A673 (cell line): ENCODE results near the gene SYVN1. TPM values are rescaled to one million over a fixed set of nuclear protein-coding genes. Genes with fewer than 3 reads are reported as not detected.

Source experiments
- BruUV-seq: library from RNA; stranded (reverse); fragments of 400-500 nt; replicated peaks from 2 replicates; lab custom pipeline; 2021; lab: Mats Ljungman, UMichigan
- CTCF ChIA-PET: fragments of 300-600 bp; sonication (Branson Sonifier 250); formaldehyde crosslinking; loops from one replicate; lab custom pipeline; 2022; ENCODE audit warnings: antibody characterized with exemption; lab: Charles Lee
- POLR2A ChIA-PET: fragments of 300-600 bp; sonication (Branson Sonifier 250); formaldehyde crosslinking; loops from one replicate; lab custom pipeline; 2022; ENCODE audit warnings: antibody characterized with exemption; ENCODE audit not compliant: low non-redundant PET; lab: Charles Lee
- DNase-seq: peaks from one replicate; pipeline ENCODE4 v3.0.0-alpha.2; 2015; ENCODE audit warnings: low spot score
- H3K27ac ChIP-seq: fragments of 200-600 bp; sonication (generic); 2 replicates; pipeline ENCODE4 v1.5.1; 2016; ENCODE audit warnings: mixed run types, low read depth, mild to moderate bottlenecking, mixed read lengths, antibody characterized with exemption, low read length; ENCODE audit not compliant: poor library complexity, severe bottlenecking
- H3K27me3 ChIP-seq: fragments of 200-600 bp; sonication (generic); replicated peaks from 2 replicates; pipeline ENCODE4 v1.6.1; 2017; ENCODE audit warnings: mixed run types, low read depth, mild to moderate bottlenecking, mixed read lengths, antibody characterized with exemption, low read length; ENCODE audit not compliant: insufficient read depth, poor library complexity
- H3K36me3 ChIP-seq: fragments of 200-600 bp; sonication (generic); 2 replicates; pipeline ENCODE4 v1.6.1; 2016; ENCODE audit warnings: mixed run types, mild to moderate bottlenecking, mixed read lengths, antibody characterized with exemption, low read length; ENCODE audit not compliant: insufficient read depth, poor library complexity, severe bottlenecking
- H3K4me1 ChIP-seq: fragments of 200-600 bp; sonication (generic); 2 replicates; pipeline ENCODE4 v1.6.1; 2017; ENCODE audit warnings: mixed run types, mild to moderate bottlenecking, mixed read lengths, antibody characterized with exemption, low read length; ENCODE audit not compliant: insufficient read depth, poor library complexity, severe bottlenecking
- H3K4me3 ChIP-seq: fragments of 200-600 bp; sonication (generic); 2 replicates; pipeline ENCODE4 v1.5.1; 2016; ENCODE audit warnings: low read depth, mixed run types, mild to moderate bottlenecking, mixed read lengths, low read length; ENCODE audit not compliant: poor library complexity, severe bottlenecking
- H3K9me3 ChIP-seq: fragments of 200-600 bp; sonication (generic); 2 replicates; pipeline ENCODE4 v1.6.1; 2016; ENCODE audit warnings: mixed run types, low read depth, mild to moderate bottlenecking, mixed read lengths, antibody characterized with exemption, low read length; ENCODE audit not compliant: poor library complexity, severe bottlenecking
- EZH2 ChIP-seq: fragments of 200-600 bp; sonication (generic); IDR thresholded peaks from 2 replicates; pipeline ENCODE4 v1.6.1; 2017; ENCODE audit warnings: borderline replicate concordance, low read depth, mild to moderate bottlenecking, mixed read lengths, antibody characterized with exemption, low read length; ENCODE audit not compliant: poor library complexity, severe bottlenecking
- intact Hi-C: fragments of 100-400 bp; cut with micrococcal nuclease; formaldehyde crosslinking; loops from one replicate; pipeline ENCODE4 v1.10.0; 2022; ENCODE audit not compliant: unreplicated experiment
- total RNA-seq: library from RNA; stranded (reverse); gene quantifications from 2 replicates; pipeline ENCODE4 v1.2.3, GENCODE V29; 2021
- TF ChIP-seq, protein P1 (sequence below): fragments of 300-800, 200-600 bp; sonication (generic); conservative IDR thresholded peaks from 2 replicates; pipeline ENCODE4 v1.5.1; 2017; ENCODE audit warnings: low read depth, mild to moderate bottlenecking, antibody characterized with exemption, low read length, moderate library complexity, mixed read lengths

The SYVN1 gene
- total RNA-seq, 1 experiment from 2014 or later, result 48.5 TPM

- no peak for DNase-seq
- H3K27ac ChIP-seq, result no peak overlapping the region
- no peaks in the 10 kb centered on the region for H3K27me3 ChIP-seq
- intact Hi-C loops, result no loop called here
- no peaks in the 10 kb centered on the region for H3K4me1 ChIP-seq
- ChIA-PET CTCF (no interaction called here), POLR2A (no interaction called here)
- H3K36me3 ChIP-seq, result no peaks in the 10 kb centered on the region
- H3K9me3 ChIP-seq, result peaks cover 5% of the 10 kb centered on the region
- no TSS peak for BruUV-seq
- no peak overlapping the region for H3K4me3 ChIP-seq
- no peak for TF ChIP-seq EZH2
- TF ChIP-seq, protein P1, sequence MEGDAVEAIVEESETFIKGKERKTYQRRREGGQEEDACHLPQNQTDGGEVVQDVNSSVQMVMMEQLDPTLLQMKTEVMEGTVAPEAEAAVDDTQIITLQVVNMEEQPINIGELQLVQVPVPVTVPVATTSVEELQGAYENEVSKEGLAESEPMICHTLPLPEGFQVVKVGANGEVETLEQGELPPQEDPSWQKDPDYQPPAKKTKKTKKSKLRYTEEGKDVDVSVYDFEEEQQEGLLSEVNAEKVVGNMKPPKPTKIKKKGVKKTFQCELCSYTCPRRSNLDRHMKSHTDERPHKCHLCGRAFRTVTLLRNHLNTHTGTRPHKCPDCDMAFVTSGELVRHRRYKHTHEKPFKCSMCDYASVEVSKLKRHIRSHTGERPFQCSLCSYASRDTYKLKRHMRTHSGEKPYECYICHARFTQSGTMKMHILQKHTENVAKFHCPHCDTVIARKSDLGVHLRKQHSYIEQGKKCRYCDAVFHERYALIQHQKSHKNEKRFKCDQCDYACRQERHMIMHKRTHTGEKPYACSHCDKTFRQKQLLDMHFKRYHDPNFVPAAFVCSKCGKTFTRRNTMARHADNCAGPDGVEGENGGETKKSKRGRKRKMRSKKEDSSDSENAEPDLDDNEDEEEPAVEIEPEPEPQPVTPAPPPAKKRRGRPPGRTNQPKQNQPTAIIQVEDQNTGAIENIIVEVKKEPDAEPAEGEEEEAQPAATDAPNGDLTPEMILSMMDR, result no peak
These were observed 14.3 kb upstream of the SYVN1 start for GRCh38 chr11:65148657-65149056.

- no TSS peak for BruUV-seq
- POLR2A ChIA-PET, result no interaction called here
- intact Hi-C loops, result no loop called here
These were observed 13.2 kb upstream of the SYVN1 start for GRCh38 chr11:65147352-65148075.

DNA sequence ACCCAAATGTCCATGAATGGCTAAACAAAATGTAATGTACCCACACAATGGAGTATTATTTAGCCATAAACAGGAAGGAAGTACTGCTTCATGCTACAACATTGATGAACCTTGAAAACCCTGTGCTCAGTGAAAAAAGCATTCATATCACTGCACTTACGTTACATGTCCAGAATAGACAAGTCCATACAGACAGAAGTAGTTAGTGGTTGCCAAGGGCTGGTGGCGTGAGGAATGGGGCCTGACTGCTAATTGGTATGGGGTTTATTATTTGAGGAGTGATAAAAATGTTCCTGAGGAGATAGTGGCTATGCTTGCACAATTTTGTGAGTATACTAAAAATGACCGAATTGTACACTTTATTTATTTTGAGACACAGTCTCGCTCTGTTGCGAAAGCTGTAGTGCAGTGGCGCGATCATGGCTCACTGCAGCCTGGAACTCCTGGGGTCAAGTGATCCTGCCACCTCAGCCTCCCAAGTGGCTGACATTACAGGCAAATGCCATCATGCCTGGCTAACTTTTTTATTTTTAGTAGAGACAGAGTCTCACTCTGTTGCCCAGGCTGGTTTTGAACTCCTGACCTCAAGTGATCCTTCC, 7.7 kb upstream of the SYVN1 start:
- no peaks in the 10 kb centered on the region for H3K36me3 ChIP-seq
- no peak for DNase-seq
- TF ChIP-seq, protein P1, result no peak
- no peak for TF ChIP-seq EZH2
- POLR2A ChIA-PET, result no interaction called here
- H3K27me3 ChIP-seq, result peaks cover 21% of the 10 kb centered on the region
- H3K27ac ChIP-seq, result no peak overlapping the region
- H3K9me3 ChIP-seq, result no peaks in the 10 kb centered on the region
- intact Hi-C loops, result no loop called here
- CTCF ChIA-PET, result no interaction called here
- no peaks in the 10 kb centered on the region for H3K4me1 ChIP-seq
- BruUV-seq, result no TSS peak
- H3K4me3 ChIP-seq, result no peak overlapping the region

More at GRCh38 chr11:65147352-65148075, 13.2 kb upstream of the SYVN1 start:
- Histone ChIP-seq H3K27me3 (no peaks in the 10 kb centered on the region), H3K27ac (no peak overlapping the region), H3K4me3 (no peak overlapping the region), H3K9me3 (peaks cover 5% of the 10 kb centered on the region), H3K4me1 (no peaks in the 10 kb centered on the region), H3K36me3 (no peaks in the 10 kb centered on the region)
- CTCF ChIA-PET, result interaction anchor here (0.6 kb wide), 1 partner anchor 39 kb away, joined by 4 read pairs; no protein-coding TSS in a partner anchor
- no peak for DNase-seq
- no peak for TF ChIP-seq EZH2
- TF ChIP-seq, protein P1, result no peak
